HepG2 (cell line): Measurements from ENCODE around the gene ADI1. TPM values are rescaled to one million over a fixed set of nuclear protein-coding genes. Genes with fewer than 3 reads are reported as not detected.
A peak's percentile ranks its signal among the peaks of the same experiment; 100 is the strongest.

Experiments
- ARID4A ChIP-seq: sonication (generic); formaldehyde crosslinking; IDR thresholded peaks from 2 replicates; pipeline ENCODE4 v1.5.0; 2020; ENCODE audit warnings: mild to moderate bottlenecking, missing genetic modification reagents, borderline replicate concordance
- CCAR2 ChIP-seq: fragments of 200-400 bp; formaldehyde crosslinking; optimal IDR thresholded peaks from 2 replicates; pipeline ENCODE3; 2018; ENCODE audit warnings: low read depth, mild to moderate bottlenecking, low read length, moderate library complexity
- ETV5 ChIP-seq: IDR thresholded peaks from 2 replicates; pipeline ENCODE4 v1.6.1; 2018; ENCODE audit warnings: missing biosample characterization, missing genetic modification reagents, inconsistent platforms, borderline replicate concordance
- GATAD2A ChIP-seq: IDR thresholded peaks from 2 replicates; pipeline ENCODE4 v1.6.1; 2016
- HDAC2 ChIP-seq: sonication (generic); formaldehyde crosslinking; IDR thresholded peaks from 2 replicates; pipeline ENCODE4 v1.4.0; 2020; ENCODE audit warnings: missing genetic modification reagents
- HHEX ChIP-seq: IDR thresholded peaks from 2 replicates; pipeline ENCODE4 v1.6.1; 2016; ENCODE audit warnings: control low read depth
- KMT2B ChIP-seq: IDR thresholded peaks from 2 replicates; pipeline ENCODE4 v1.6.1; 2016; ENCODE audit warnings: missing genetic modification reagents, missing compliant biosample characterization
- MIER2 ChIP-seq: IDR thresholded peaks from 2 replicates; pipeline ENCODE4 v1.6.1; 2016; ENCODE audit warnings: missing biosample characterization, missing genetic modification reagents
- NFYC ChIP-seq: IDR thresholded peaks from 2 replicates; pipeline ENCODE4 v1.6.1; 2016; ENCODE audit warnings: missing genetic modification reagents, missing compliant biosample characterization
- RARA ChIP-seq: IDR thresholded peaks from 2 replicates; pipeline ENCODE4 v1.6.1; 2016; ENCODE audit warnings: missing genetic modification reagents, missing compliant biosample characterization
- RFX3 ChIP-seq: IDR thresholded peaks from 2 replicates; pipeline ENCODE4 v1.6.1; 2016; ENCODE audit warnings: missing biosample characterization, missing genetic modification reagents
- SMYD3 ChIP-seq: sonication (generic); formaldehyde crosslinking; IDR thresholded peaks from 2 replicates; pipeline ENCODE4 v1.8.1; 2023; ENCODE audit warnings: mild to moderate bottlenecking, missing genetic modification reagents
- TGIF2 ChIP-seq: IDR thresholded peaks from 2 replicates; pipeline ENCODE4 v1.6.1; 2016; ENCODE audit warnings: control low read depth, missing compliant biosample characterization
- THAP11 ChIP-seq: IDR thresholded peaks from 2 replicates; pipeline ENCODE4 v1.6.1; 2016; ENCODE audit warnings: missing biosample characterization, missing genetic modification reagents
- TMF1 ChIP-seq: sonication (generic); formaldehyde crosslinking; IDR thresholded peaks from 2 replicates; pipeline ENCODE4 v1.8.1; 2022; ENCODE audit warnings: low read depth, missing genetic modification reagents
- U2AF2 ChIP-seq: fragments of 200-400 bp; formaldehyde crosslinking; IDR thresholded peaks from 2 replicates; pipeline ENCODE4 v1.6.1; 2017; ENCODE audit warnings: low read depth, mild to moderate bottlenecking, low read length
- ZFX ChIP-seq: sonication (generic); formaldehyde crosslinking; IDR thresholded peaks from 2 replicates; pipeline ENCODE4 v1.4.0; 2020; ENCODE audit warnings: mild to moderate bottlenecking, low read depth, missing genetic modification reagents, moderate library complexity
- ZNF263 ChIP-seq: sonication (generic); formaldehyde crosslinking; IDR thresholded peaks from 2 replicates; pipeline ENCODE4 v1.4.0; 2020; ENCODE audit warnings: missing genetic modification reagents
- ZNF331 ChIP-seq: sonication (generic); formaldehyde crosslinking; IDR thresholded peaks from 2 replicates; pipeline ENCODE4 v1.4.0; 2020; ENCODE audit warnings: missing genetic modification reagents
- ZNF451 ChIP-seq: sonication (generic); formaldehyde crosslinking; IDR thresholded peaks from 2 replicates; pipeline ENCODE4 v1.5.0; 2020; ENCODE audit warnings: mild to moderate bottlenecking, missing genetic modification reagents
- ZNF782 ChIP-seq: sonication (generic); formaldehyde crosslinking; IDR thresholded peaks from 2 replicates; pipeline ENCODE4 v1.4.0; 2020; ENCODE audit warnings: missing genetic modification reagents, mild to moderate bottlenecking, borderline replicate concordance
- polyA plus RNA-seq, 8 experiments: library from polyadenylated mRNA; depleted of rRNA in 3 of 8; stranded (reverse) in 7 of 8; unstranded in 1 of 8; fragments of >200 nt; fragmentation: Illumina TruSeq in 4 of 8; extraction: Trizol in 4 of 8; gene quantifications; 2 replicates each; pipeline versions ENCODE4 v1.2.1 to v1.2.3, GENCODE V29; 2011 to 2016; ENCODE audit warnings: low read depth in 4 of 8, missing spikeins in 1 of 8, mixed read lengths in 1 of 8; ENCODE audit not compliant: insufficient read depth in 1 of 8
- total RNA-seq, 5 experiments: library from RNA; depleted of rRNA; stranded (reverse); fragments of >200 nt; fragmentation: Illumina TruSeq; extraction: Trizol; gene quantifications; 2 replicates each; pipeline ENCODE4 v1.2.3, GENCODE V29; 2016; ENCODE audit warnings: low read depth in 1 of 5
- TF ChIP-seq, protein P1 (sequence below): sonication (generic); formaldehyde crosslinking; IDR thresholded peaks from 2 replicates; pipeline ENCODE4 v1.8.0; 2022; ENCODE audit warnings: low read depth, missing genetic modification reagents
- TF ChIP-seq, protein P2 (sequence below): sonication (generic); formaldehyde crosslinking; conservative IDR thresholded peaks from 2 replicates; pipeline ENCODE4 v1.8.1; 2023; ENCODE audit warnings: missing genetic modification reagents
- TF ChIP-seq, protein P3 (sequence below): IDR thresholded peaks from 2 replicates; pipeline ENCODE4 v1.6.1; 2016; ENCODE audit warnings: low read depth, borderline replicate concordance
- TF ChIP-seq, protein P4 (sequence below): sonication (generic); formaldehyde crosslinking; IDR thresholded peaks from 2 replicates; pipeline ENCODE4 v1.4.0; 2020; ENCODE audit warnings: mild to moderate bottlenecking, missing genetic modification reagents

ADI1 gene
- total and polyA plus RNA-seq, 2 of the 13 experiments (the other 11 are each of a cell fraction or from before 2014, with no cell fraction given), result 28.7 to 123 TPM

GRCh38 chr2:3465844-3466481 lies 53.4 kb downstream of the ADI1 start (continued):
- TF ChIP-seq, protein P1, sequence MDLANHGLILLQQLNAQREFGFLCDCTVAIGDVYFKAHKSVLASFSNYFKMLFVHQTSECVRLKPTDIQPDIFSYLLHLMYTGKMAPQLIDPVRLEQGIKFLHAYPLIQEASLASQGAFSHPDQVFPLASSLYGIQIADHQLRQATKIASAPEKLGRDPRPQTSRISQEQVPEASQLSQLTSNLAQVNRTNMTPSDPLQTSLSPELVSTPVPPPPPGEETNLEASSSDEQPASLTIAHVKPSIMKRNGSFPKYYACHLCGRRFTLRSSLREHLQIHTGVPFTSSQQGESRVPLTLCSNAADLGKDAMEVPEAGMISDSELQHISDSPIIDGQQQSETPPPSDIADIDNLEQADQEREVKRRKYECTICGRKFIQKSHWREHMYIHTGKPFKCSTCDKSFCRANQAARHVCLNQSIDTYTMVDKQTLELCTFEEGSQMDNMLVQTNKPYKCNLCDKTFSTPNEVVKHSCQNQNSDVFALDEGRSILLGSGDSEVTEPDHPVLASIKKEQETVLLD (CRISPR knock-in tag), result no peak; the same call in 1 of the 2 replicates
- no peak for TF ChIP-seq RFX3 (CRISPR knock-in tag)
- TF ChIP-seq CCAR2, result no peak
- no peak for TF ChIP-seq ZNF263
- TF ChIP-seq ZNF782 (CRISPR knock-in tag), result no peak
- TF ChIP-seq HHEX (CRISPR knock-in tag), result no peak
- TF ChIP-seq ZFX (CRISPR knock-in tag), result peak; percentile 75
- TF ChIP-seq NFYC (CRISPR knock-in tag), result 0 out of 2 replicates have a peak, but pooled peaks have one; percentile 27
- TF ChIP-seq THAP11, result peak; percentile 71; the same call in 1 of the 2 replicates
- peak; percentile 96 for TF ChIP-seq GATAD2A (CRISPR knock-in tag)
- TF ChIP-seq ZNF331 (CRISPR knock-in tag), result peak; percentile 87
- no peak; the same call in 1 of the 2 replicates for TF ChIP-seq TGIF2
- no peak for TF ChIP-seq U2AF2
- TF ChIP-seq ZNF451 (CRISPR knock-in tag), result no peak; the same call in 1 of the 2 replicates
- TF ChIP-seq, protein P2, sequence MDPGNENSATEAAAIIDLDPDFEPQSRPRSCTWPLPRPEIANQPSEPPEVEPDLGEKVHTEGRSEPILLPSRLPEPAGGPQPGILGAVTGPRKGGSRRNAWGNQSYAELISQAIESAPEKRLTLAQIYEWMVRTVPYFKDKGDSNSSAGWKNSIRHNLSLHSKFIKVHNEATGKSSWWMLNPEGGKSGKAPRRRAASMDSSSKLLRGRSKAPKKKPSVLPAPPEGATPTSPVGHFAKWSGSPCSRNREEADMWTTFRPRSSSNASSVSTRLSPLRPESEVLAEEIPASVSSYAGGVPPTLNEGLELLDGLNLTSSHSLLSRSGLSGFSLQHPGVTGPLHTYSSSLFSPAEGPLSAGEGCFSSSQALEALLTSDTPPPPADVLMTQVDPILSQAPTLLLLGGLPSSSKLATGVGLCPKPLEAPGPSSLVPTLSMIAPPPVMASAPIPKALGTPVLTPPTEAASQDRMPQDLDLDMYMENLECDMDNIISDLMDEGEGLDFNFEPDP (CRISPR knock-in tag), result no peak
- no peak for TF ChIP-seq SMYD3 (CRISPR knock-in tag)
- peak; percentile 91 for TF ChIP-seq HDAC2
- TF ChIP-seq KMT2B (CRISPR knock-in tag), result no peak; the same call in 1 of the 2 replicates
- peak; percentile 93 for TF ChIP-seq RARA
- TF ChIP-seq, protein P3, sequence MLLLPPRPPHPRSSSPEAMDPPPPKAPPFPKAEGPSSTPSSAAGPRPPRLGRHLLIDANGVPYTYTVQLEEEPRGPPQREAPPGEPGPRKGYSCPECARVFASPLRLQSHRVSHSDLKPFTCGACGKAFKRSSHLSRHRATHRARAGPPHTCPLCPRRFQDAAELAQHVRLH (CRISPR knock-in tag), result peak; percentile 57; the same call in 1 of the 2 replicates
- TF ChIP-seq MIER2 (CRISPR knock-in tag), result peak; percentile 66; the same call in 1 of the 2 replicates
- TF ChIP-seq TMF1 (CRISPR knock-in tag), result no peak
- TF ChIP-seq, protein P4, sequence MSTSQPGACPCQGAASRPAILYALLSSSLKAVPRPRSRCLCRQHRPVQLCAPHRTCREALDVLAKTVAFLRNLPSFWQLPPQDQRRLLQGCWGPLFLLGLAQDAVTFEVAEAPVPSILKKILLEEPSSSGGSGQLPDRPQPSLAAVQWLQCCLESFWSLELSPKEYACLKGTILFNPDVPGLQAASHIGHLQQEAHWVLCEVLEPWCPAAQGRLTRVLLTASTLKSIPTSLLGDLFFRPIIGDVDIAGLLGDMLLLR (CRISPR knock-in tag), result no peak
- TF ChIP-seq ETV5 (CRISPR knock-in tag), result peak; percentile 50; the same call in 1 of the 2 replicates
- peak; percentile 64 for TF ChIP-seq ARID4A (CRISPR knock-in tag)
